Measurements from ENCODE around the gene NKX3-2.

NKX3-2 gene

GRCh38 chr4:13536607-13537006 is 7.7 kb downstream of the NKX3-2 start:
- no peak for TF ChIP-seq CTCF (IDR thresholded peaks at IDR 0.05; ENCODE audit: low read depth, low read length, missing control alignments)
- no peak for DNase-seq (ENCODE audit: low read depth)
- no peak overlapping the region for H3K4me3 ChIP-seq (ENCODE audit: low read depth, low read length)

- no peak for TF ChIP-seq CTCF (IDR thresholded peaks at IDR 0.05; ENCODE audit: low read depth, low read length, missing control alignments)
- H3K4me3 ChIP-seq (ENCODE audit: low read depth, low read length), result no peak overlapping the region
- no peak for DNase-seq (ENCODE audit: low read depth)
These were observed 8.5 kb downstream of the NKX3-2 start for GRCh38 chr4:13535708-13536361.

GRCh38 chr4:13535118-13535517 is 9.2 kb downstream of the NKX3-2 start:
- TF ChIP-seq CTCF (IDR thresholded peaks at IDR 0.05; ENCODE audit: low read depth, low read length, missing control alignments), result no peak
- DNase-seq (ENCODE audit: low read depth), result no peak
- H3K4me3 ChIP-seq (ENCODE audit: low read depth, low read length), result no peak overlapping the region

GRCh38 chr4:13534344-13535063 is 9.8 kb downstream of the NKX3-2 start:
- no peak for TF ChIP-seq CTCF (IDR thresholded peaks at IDR 0.05; ENCODE audit: low read depth, low read length, missing control alignments)
- no peak for DNase-seq (ENCODE audit: low read depth)
- H3K4me3 ChIP-seq (ENCODE audit: low read depth, low read length), result no peak overlapping the region

- no peak for TF ChIP-seq CTCF (IDR thresholded peaks at IDR 0.05; ENCODE audit: low read depth, low read length, missing control alignments)
- no peak for DNase-seq (ENCODE audit: low read depth)
- H3K4me3 ChIP-seq (ENCODE audit: low read depth, low read length), result no peak overlapping the region
These were observed 10.5 kb downstream of the NKX3-2 start for GRCh38 chr4:13533670-13534343.

- no peak for TF ChIP-seq CTCF (IDR thresholded peaks at IDR 0.05; ENCODE audit: low read depth, low read length, missing control alignments)
- H3K4me3 ChIP-seq (ENCODE audit: low read depth, low read length), result no peak overlapping the region
- DNase-seq (ENCODE audit: low read depth), result no peak
These were observed 12.7 kb downstream of the NKX3-2 start for GRCh38 chr4:13531625-13531998.
